ENCODE data around the gene ZNF496.
"Not testable (repeated sequence)": the region's sequence is repeated elsewhere in the genome, so short reads cannot be mapped to it uniquely, and the experiment has no call there.

The ZNF496 gene

DNA sequence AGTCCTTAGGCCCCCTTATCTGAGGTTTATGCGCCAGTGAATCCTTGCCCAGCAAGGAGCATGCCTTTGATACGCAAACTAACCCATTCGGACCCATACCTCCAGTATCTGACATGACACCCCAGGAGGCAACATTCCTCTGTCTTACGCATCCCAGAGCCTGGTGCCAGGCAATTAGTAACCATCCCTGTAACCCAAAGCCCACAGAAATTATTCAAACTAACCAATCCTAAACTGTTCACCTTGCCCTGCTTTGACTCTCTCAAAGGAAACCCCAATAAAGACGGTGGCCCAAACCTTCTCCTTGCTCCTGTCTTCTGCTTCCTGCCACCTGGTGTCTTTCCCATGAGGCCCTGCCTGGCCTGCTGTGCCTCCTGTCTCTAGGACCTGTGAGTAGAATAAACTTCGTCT lies 36.4 kb downstream of the ZNF496 start:
- no peak for DNase-seq (ENCODE audit: low read depth in 3 of 3, low spot score in 1 of 3)

DNA sequence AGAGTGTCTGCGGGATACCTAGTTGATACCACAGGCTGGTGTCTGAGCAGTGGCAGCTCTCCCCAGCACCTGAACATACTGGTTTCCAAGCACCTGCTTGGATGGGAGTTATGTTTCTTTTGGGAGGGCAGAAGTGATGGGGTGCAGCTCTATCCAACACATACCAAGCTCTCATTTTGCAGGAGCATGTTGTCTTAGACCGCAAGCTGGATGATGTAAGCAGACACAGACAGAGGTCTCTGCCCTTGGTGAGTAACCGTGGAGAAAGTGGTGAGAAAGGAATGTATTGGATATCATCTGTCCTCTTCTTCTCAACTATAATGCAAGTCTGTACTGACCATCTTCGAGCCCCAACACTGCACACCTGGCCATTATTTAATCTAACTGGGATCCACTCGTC lies 37.4 kb downstream of the ZNF496 start:
- no peak for DNase-seq (ENCODE audit: low read depth in 3 of 3, low spot score in 1 of 3)

GRCh38 chr1:247293047-247293446 lies 38.6 kb downstream of the ZNF496 start:
- no peak for DNase-seq (ENCODE audit: low read depth in 3 of 3, low spot score in 1 of 3)

DNA sequence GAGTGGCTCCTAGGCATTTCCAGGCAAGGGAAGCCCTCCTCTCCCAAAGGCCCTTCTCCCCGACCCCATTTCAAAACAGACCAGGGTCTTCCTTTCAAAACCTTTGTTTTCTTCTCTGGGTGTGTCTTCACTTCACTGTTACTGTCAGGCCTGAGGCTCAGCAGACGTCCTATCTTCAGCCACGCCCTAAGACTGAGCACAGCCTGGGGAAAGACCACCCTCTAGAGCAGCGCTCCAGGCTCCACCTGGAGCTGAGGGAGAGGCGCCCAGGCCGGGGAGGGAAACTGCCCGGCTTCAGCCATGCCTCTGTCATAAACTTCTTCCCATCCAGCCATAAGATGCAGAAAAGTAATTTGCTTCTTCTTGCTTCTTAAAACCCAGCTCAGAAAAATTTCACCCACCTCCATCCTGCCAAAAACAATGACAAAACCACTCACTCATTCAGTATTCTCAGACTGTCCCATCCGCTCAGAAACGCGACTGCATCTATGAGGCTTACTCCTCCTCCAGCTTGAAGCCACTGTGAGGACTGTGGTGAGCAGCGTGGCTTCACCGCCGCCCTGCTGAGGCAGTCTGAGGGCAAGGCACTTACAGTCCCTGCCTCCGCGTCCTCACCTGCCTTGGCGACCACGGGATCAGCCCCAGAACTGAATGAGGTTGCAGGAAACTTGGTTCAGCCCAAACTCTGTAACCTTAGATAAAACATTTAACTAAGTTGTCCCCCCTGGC lies 39.7 kb downstream of the ZNF496 start:
- no peak for DNase-seq (ENCODE audit: low read depth in 3 of 3, low spot score in 1 of 3)

GRCh38 chr1:247291161-247291560 lies 40.5 kb downstream of the ZNF496 start:
- no peak for DNase-seq (ENCODE audit: low read depth in 3 of 3, low spot score in 1 of 3)

- no peak for DNase-seq (ENCODE audit: low read depth in 3 of 3, low spot score in 1 of 3)
Observed at GRCh38 chr1:247290576-247290975, 41.1 kb downstream of the ZNF496 start.

DNA sequence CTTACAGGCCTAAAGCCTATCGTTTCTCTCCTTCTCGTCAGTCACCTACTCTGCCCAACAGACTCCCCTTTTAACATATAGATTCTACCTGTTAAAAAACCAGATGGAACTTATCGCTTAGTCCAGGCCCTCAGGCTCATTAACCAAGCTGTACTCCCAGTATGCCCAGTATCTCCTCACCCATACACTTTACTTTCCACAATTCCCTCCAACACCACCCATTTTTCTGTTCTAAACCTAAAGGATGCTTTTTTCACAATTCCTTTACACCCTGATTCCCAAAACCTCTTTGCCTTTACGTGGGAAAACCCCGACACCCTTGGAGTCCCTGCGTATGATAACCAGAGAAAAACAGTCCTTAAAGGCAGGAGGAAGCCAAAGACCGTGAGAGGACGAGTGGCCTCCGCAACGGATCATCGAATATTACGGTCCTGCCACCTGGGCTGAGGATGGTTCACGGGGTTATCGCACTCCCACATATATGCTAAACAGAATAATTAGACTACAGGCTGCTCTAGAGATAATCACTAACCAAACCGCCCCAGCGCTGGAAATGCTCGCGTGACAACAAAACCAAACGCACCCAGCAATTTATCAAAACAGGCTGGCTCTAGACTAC lies 42.3 kb downstream of the ZNF496 start:
- not testable (repeated sequence) for DNase-seq (ENCODE audit: low read depth in 3 of 3, low spot score in 1 of 3)

DNA sequence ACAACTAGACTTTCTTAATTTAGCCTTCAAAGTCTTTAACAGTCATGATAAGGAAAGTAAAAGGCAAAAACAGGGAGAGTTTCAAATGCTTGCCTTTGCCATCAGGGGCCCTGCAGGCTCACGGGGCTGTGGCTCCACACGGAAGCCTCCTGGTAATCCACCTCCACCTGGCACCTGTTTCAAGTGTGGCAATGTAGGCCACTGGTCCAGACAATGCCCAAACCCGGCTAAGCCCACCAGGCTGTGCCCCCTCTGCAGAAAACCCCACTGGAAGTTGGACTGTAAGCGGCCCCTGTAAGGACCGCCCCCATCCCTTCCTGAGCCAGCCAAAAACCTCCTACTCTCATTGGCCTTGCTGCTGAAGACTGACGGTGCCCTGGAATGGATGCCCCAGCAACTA lies 43.3 kb downstream of the ZNF496 start:
- no peak for DNase-seq (ENCODE audit: low read depth in 3 of 3, low spot score in 1 of 3)

- DNase-seq (ENCODE audit: low read depth in 3 of 3, low spot score in 1 of 3), result no peak
Observed at GRCh38 chr1:247287460-247287859, 44.2 kb downstream of the ZNF496 start.

- no peak for DNase-seq (ENCODE audit: low read depth in 3 of 3, low spot score in 1 of 3)
Observed at GRCh38 chr1:247286134-247286670, 45.5 kb downstream of the ZNF496 start.

DNA sequence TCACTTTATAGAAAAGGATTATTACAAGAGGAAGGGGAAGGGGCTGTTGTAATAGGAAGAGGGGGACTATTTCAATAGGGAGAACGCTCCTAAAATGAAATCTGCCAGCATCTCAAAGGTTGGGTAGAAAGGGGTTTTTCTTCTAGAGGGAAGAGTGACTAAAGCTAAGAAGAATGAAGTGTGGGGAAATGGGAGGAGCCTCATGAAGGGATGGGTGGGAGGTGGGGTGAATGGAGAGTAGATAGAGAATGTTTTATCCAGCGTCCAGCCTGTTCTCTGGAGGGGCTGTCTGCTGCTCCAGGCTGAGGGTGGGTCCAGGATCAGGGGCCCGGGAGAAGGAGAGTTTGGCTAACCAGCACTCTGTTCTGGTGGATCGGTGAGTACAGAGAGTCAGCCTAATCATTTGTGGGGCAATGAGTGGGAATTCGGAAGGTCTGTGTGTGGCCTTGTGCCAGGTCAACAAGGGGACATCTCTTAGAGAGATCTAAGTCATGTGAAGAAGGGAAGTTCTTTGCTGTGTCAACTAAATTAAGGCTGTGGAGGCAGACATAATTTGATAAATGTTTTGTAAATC lies 50.6 kb downstream of the ZNF496 start:
- DNase-seq (ENCODE audit: low read depth in 3 of 3, low spot score in 1 of 3), result no peak

GRCh38 chr1:247277191-247277590 lies 54.5 kb downstream of the ZNF496 start:
- DNase-seq (ENCODE audit: low read depth in 3 of 3, low spot score in 1 of 3), result no peak

DNA sequence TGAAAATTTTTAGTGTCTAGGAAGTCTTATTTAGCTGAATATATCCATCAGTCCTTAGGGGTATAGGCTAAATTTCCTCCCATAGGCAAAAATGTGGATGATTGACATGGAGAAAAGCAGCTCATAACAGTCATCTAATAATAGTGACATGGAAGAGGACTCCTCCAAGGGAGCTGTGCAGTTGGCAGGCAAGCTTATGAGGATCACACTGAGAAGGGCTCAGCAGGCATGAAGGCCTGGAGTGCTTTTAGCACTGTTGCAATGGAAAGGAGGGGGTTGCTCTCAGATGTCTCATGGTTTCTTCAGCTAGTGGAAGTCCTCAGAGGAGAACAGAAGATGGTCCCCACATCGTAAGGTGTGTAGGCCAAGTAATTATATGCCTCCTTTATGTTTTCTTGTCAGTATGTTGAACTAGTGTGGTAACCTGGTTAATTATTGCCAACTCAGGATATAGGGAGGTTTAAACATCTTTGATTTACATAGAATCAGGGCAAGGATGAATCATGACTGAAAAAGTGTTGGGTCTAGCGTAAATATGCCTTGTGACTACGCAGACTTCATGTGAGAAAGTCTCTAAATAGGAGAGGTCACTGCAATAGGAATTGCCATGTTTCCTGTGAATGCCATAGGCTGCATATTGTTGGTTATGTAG lies 56.9 kb downstream of the ZNF496 start:
- no peak for DNase-seq (ENCODE audit: low read depth in 3 of 3, low spot score in 1 of 3)

DNA sequence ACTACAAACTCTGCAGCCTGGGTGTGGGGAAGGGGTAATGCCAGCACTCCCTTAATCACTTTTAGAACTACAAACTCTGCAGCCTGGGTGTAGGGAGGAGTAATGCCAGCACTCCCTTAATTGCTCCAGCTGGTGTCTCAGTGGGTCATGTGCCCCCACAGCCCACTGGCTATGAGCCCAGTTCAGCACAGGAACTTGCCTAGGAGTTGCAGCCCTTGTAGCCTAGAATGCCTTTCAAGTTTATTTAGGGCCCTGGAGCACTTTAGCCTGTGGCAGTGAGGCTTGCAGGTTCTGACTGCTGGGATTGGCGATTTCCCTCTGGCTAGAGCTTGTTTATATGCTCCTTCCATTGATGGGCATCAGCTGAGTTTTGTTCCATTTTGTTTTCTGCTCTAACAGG lies 58.7 kb downstream of the ZNF496 start:
- DNase-seq (ENCODE audit: low read depth in 3 of 3, low spot score in 1 of 3), result no peak

DNA sequence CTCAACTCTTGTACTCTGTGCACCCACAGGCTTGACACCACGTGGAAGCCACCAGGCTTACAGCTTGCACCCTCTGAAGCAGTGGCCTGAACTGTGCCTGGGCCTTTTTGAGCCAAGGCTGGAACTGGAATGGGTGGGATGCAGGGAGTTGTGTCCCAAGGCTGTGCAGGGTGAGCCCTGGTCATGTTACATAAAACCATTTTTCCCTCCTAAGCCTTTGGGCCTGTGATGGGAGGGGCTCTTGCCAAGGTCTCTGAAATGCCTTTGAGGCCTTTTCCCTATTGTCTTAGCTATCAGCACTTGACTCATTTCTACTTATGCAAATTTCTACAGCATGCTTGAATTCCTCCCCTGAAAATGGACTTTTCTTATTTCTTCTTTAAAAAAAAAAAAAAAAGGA lies 61.7 kb downstream of the ZNF496 start:
- DNase-seq (ENCODE audit: low read depth in 3 of 3, low spot score in 1 of 3), result no peak

DNA sequence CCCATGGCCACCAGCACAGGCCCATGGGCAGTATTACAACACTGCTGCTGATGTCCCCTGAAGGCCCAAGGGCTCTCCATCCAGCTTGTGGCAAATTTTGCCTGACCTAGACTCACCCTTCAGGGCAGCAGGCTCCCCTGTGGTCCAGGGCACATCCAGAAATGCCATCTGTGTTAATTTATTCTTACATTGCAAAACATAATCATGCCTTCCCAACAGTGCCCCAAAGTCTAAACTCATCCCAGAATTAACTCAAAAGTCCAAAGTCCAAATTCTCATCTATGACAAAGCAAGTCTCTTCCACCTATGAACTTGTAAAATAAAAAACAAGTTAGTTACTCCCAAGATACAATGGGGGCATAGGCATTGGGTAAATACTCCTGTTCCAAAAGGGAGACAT lies 62.5 kb downstream of the ZNF496 start:
- DNase-seq (ENCODE audit: low read depth in 3 of 3, low spot score in 1 of 3), result no peak

GRCh38 chr1:247268390-247269045 lies 63.1 kb downstream of the ZNF496 start:
- DNase-seq (ENCODE audit: low read depth in 3 of 3, low spot score in 1 of 3), result no peak

- no peak for DNase-seq (ENCODE audit: low read depth in 3 of 3, low spot score in 1 of 3)
Observed at GRCh38 chr1:247266053-247266452, 65.6 kb downstream of the ZNF496 start.

GRCh38 chr1:247255772-247256171 lies 75.9 kb downstream of the ZNF496 start, which contains the start of gene VN1R5:
Gene VN1R5, plus strand, starts transcription at chr1:247256072.
- DNase-seq (ENCODE audit: low read depth in 3 of 3, low spot score in 1 of 3), result not testable (repeated sequence)

DNA sequence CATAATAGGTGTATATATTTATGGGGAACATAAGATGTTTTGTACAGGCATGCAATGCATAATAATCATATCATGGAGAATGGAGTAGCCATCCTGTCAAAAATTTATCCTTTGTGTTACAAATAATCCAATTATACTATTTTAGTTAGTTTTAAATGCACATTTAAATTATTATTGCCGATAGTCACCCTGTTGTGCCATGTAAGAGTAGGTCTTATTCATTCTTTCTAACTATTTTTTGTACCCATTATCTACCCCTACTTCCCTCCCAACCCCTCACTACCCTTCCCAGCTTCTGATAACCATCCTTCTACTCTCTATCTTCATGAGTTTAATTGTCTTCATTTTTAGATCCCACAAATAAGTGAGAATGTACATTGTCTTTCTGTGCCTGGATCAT lies 84.1 kb downstream of the ZNF496 start:
- no peak for DNase-seq (ENCODE audit: low read depth in 3 of 3, low spot score in 1 of 3)

Measured in stimulated activated CD4-positive, alpha-beta T cell treated with anti-CD3 and anti-CD28 coated beads, TNF-alpha, amount 100 ng/mL, for 1 hour (primary cell).